GM23338 (cell line): ENCODE results near the gene NFKB1. TPM values are rescaled to one million over a fixed set of nuclear protein-coding genes. Genes with fewer than 3 reads are reported as not detected.

Experiments
- ATAC-seq: fragments of 200-7000 bp; cut with Tn5 transposase; 3 replicates; pipeline ENCODE4 v1.9.1; 2020
- DNase-seq: peaks from one replicate; pipeline ENCODE4 v3.0.0-alpha.2; 2015; ENCODE audit warnings: low spot score
- H2AFZ ChIP-seq: fragments of 200-600 bp; sonication (generic); 2 replicates; pipeline ENCODE4 v1.8.0; 2016; ENCODE audit warnings: antibody characterized with exemption, mild to moderate bottlenecking, moderate library complexity
- H3F3A ChIP-seq: fragments of 200-600 bp; sonication (generic); replicated peaks from 2 replicates; pipeline ENCODE4 v1.8.0; 2017; ENCODE audit warnings: antibody characterized with exemption, mixed run types, low read depth
- H3K27ac ChIP-seq: fragments of 200-600 bp; sonication (generic); 2 replicates; pipeline ENCODE4 v1.6.1; 2016; ENCODE audit warnings: low read depth
- H3K27me3 ChIP-seq: fragments of 200-600 bp; sonication (generic); 2 replicates; pipeline ENCODE4 v1.8.0; 2016; ENCODE audit warnings: mild to moderate bottlenecking, mixed run types, moderate library complexity; ENCODE audit not compliant: insufficient read depth
- H3K36me3 ChIP-seq: fragments of 200-600 bp; sonication (generic); 2 replicates; pipeline ENCODE4 v1.8.0; 2016; ENCODE audit warnings: mild to moderate bottlenecking; ENCODE audit not compliant: insufficient read depth
- H3K4me1 ChIP-seq: fragments of 200-600 bp; sonication (generic); 2 replicates; pipeline ENCODE4 v1.8.0; 2016; ENCODE audit warnings: mild to moderate bottlenecking, moderate library complexity; ENCODE audit not compliant: insufficient read depth
- H3K4me2 ChIP-seq: fragments of 200-600 bp; sonication (generic); 2 replicates; pipeline ENCODE4 v1.7.1; 2017; ENCODE audit warnings: mixed run types
- H3K4me3 ChIP-seq: fragments of 200-600 bp; sonication (generic); 2 replicates; pipeline ENCODE4 v1.6.1; 2016; ENCODE audit warnings: mixed run types
- H3K79me2 ChIP-seq: fragments of 200-600 bp; sonication (generic); replicated peaks from 2 replicates; pipeline ENCODE4 v1.8.0; 2017; ENCODE audit warnings: mild to moderate bottlenecking; ENCODE audit not compliant: insufficient read depth
- H3K9me2 ChIP-seq: fragments of 200-600 bp; sonication (generic); 2 replicates; pipeline ENCODE4 v1.8.0; 2017; ENCODE audit not compliant: insufficient read depth
- H4K20me1 ChIP-seq: fragments of 200-600 bp; sonication (generic); replicated peaks from 2 replicates; pipeline ENCODE4 v1.8.0; 2017; ENCODE audit warnings: mild to moderate bottlenecking; ENCODE audit not compliant: insufficient read depth
- H3K27ac Mint-ChIP-seq: 2 replicates; pipeline ENCODE4 v1.8.0; 2020; ENCODE audit warnings: inconsistent platforms, mild to moderate bottlenecking, moderate library complexity, mixed read lengths
- H3K27me3 Mint-ChIP-seq: 3 replicates; pipeline ENCODE4 v1.8.0; 2022; ENCODE audit warnings: low read depth, mild to moderate bottlenecking, moderate library complexity, mixed read lengths, inconsistent platforms; ENCODE audit not compliant: insufficient read depth, poor library complexity
- H3K36me3 Mint-ChIP-seq: 3 replicates; pipeline ENCODE4 v1.8.0; 2021; ENCODE audit warnings: low read depth, mild to moderate bottlenecking, inconsistent platforms, moderate library complexity, mixed read lengths
- H3K4me1 Mint-ChIP-seq: 3 replicates; pipeline ENCODE4 v1.8.0; 2020; ENCODE audit warnings: mild to moderate bottlenecking, inconsistent platforms, mixed read lengths
- H3K4me3 Mint-ChIP-seq: 3 replicates; pipeline ENCODE4 v1.8.0; 2021; ENCODE audit warnings: moderate library complexity, mild to moderate bottlenecking, inconsistent platforms, mixed read lengths
- H3K9me3 Mint-ChIP-seq: 3 replicates; pipeline ENCODE4 v1.8.0; 2020; ENCODE audit warnings: moderate library complexity, mild to moderate bottlenecking, inconsistent platforms, mixed read lengths
- CREB1 ChIP-seq: fragments of 250-450 bp; sonication (Bioruptor Pico); IDR thresholded peaks from 2 replicates; pipeline ENCODE4 v1.5.0; 2020; ENCODE audit warnings: low read depth, mild to moderate bottlenecking, moderate library complexity
- EZH2 ChIP-seq: fragments of 200-600 bp; sonication (generic); IDR thresholded peaks from one replicate; pipeline ENCODE4 v1.8.0; 2017; ENCODE audit warnings: antibody characterized with exemption, mild to moderate bottlenecking, low read depth; ENCODE audit not compliant: unreplicated experiment
- JUNB ChIP-seq: IDR thresholded peaks from one replicate; pipeline ENCODE4 v1.6.1; 2016; ENCODE audit warnings: antibody characterized with exemption; ENCODE audit not compliant: unreplicated experiment
- REST ChIP-seq: IDR thresholded peaks from one replicate; pipeline ENCODE4 v1.6.1; 2018; ENCODE audit warnings: antibody characterized with exemption; ENCODE audit not compliant: unreplicated experiment
- STAT1 ChIP-seq: IDR thresholded peaks from one replicate; pipeline ENCODE4 v1.6.1; 2016; ENCODE audit warnings: antibody characterized with exemption; ENCODE audit not compliant: unreplicated experiment
- ZNF331 ChIP-seq: fragments of 250-450 bp; sonication (Bioruptor Pico); IDR thresholded peaks from 2 replicates; pipeline ENCODE4 v1.5.0; 2020; ENCODE audit warnings: low read depth, mild to moderate bottlenecking, moderate library complexity
- ZNF462 ChIP-seq: fragments of 250-450 bp; sonication (Bioruptor Pico); IDR thresholded peaks from 2 replicates; pipeline ENCODE4 v1.5.0; 2020; ENCODE audit warnings: mild to moderate bottlenecking, moderate library complexity
- polyA plus RNA-seq: library from polyadenylated mRNA; unstranded; fragments of >200 nt; fragmentation: Nextera tagmentation; extraction: Ambion mirVana; gene quantifications from 2 replicates; pipeline ENCODE4 v1.2.1, GENCODE V29; 2016
- total RNA-seq: library from RNA; depleted of rRNA; stranded (reverse); fragments of >200 nt; shearing (Covaris generic); gene quantifications from 2 replicates; pipeline ENCODE4 v1.2.3, GENCODE V29; 2014
- TF ChIP-seq, protein P1 (sequence below): IDR thresholded peaks from 2 replicates; pipeline ENCODE4 v1.6.1; 2016; ENCODE audit warnings: antibody characterized with exemption
- TF ChIP-seq, protein P2 (sequence below), 2 experiments: fragments of 200-600 bp in 1 of 2; sonication (generic) in 1 of 2; conservative IDR thresholded peaks; 2 replicates each; pipeline versions ENCODE4 v1.5.1 to v1.6.1; 2016 to 2017; ENCODE audit warnings: antibody characterized with exemption in 2 of 2, low read depth in 2 of 2, mild to moderate bottlenecking in 2 of 2, moderate library complexity in 1 of 2

The NFKB1 gene
- total and polyA plus RNA-seq, 2 experiments from 2014 or later = 0.82 to 4.6 TPM

GRCh38 chr4:102493794-102494193, 7.4 kb upstream of the NFKB1 start:
- DNase-seq = no peak
- H3K4me1 ChIP-seq = peaks cover 11% of the 10 kb centered on the region
- Mint-ChIP-seq H3K36me3 (no peaks in the 10 kb centered on the region), H3K27me3 (no peaks in the 10 kb centered on the region), H3K27ac (no peak overlapping the region), H3K4me3 (no peak overlapping the region), H3K4me1 (peaks cover 20% of the 10 kb centered on the region), H3K9me3 (no peaks in the 10 kb centered on the region)
- TF ChIP-seq REST (no peak), EZH2 (no peak), ZNF331 (CRISPR knock-in tag) (no peak), CREB1 (CRISPR knock-in tag) (no peak)
- TF ChIP-seq, protein P1, sequence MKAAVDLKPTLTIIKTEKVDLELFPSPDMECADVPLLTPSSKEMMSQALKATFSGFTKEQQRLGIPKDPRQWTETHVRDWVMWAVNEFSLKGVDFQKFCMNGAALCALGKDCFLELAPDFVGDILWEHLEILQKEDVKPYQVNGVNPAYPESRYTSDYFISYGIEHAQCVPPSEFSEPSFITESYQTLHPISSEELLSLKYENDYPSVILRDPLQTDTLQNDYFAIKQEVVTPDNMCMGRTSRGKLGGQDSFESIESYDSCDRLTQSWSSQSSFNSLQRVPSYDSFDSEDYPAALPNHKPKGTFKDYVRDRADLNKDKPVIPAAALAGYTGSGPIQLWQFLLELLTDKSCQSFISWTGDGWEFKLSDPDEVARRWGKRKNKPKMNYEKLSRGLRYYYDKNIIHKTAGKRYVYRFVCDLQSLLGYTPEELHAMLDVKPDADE = no peak
- H2AFZ ChIP-seq = no peak overlapping the region
- H3K27me3 ChIP-seq = no peaks in the 10 kb centered on the region
- no peak for ATAC-seq
- no peaks in the 10 kb centered on the region for H3K9me2 ChIP-seq
- H3F3A ChIP-seq = no peaks in the 10 kb centered on the region
- no peaks in the 10 kb centered on the region for H4K20me1 ChIP-seq
- H3K36me3 ChIP-seq = no peaks in the 10 kb centered on the region
- H3K4me2 ChIP-seq = no peak overlapping the region
- no peak overlapping the region for H3K27ac ChIP-seq
- no peak overlapping the region for H3K4me3 ChIP-seq
- no peaks in the 10 kb centered on the region for H3K79me2 ChIP-seq

DNA sequence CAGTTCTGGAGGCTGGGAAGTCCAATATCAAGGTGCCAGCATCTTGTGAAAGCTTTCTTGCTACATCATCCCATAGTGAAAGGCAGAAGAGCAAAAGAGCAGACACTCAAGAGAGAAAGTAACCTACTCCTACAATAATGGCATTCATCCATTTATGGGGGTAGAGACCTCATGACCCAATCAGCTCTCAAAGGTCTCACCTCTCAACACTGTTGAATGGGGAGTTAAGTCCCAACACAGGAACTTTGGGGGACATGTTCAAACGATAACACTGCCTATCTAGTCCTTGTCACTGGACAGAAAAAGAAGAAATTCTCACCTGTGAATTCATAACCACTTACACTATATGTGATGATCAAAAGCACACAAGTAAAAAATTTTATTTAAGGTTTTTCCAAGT, 6.6 kb upstream of the NFKB1 start:
- Histone ChIP-seq H3K4me3 (no peak overlapping the region), H3K4me2 (no peak overlapping the region), H3F3A (no peaks in the 10 kb centered on the region), H3K79me2 (no peaks in the 10 kb centered on the region), H4K20me1 (no peaks in the 10 kb centered on the region), H3K9me2 (no peaks in the 10 kb centered on the region), H3K27ac (no peak overlapping the region), H3K27me3 (peaks cover 7% of the 10 kb centered on the region; the same call in 1 of the 2 replicates), H2AFZ (no peak overlapping the region), H3K4me1 (peaks cover 11% of the 10 kb centered on the region), H3K36me3 (no peaks in the 10 kb centered on the region)
- no peaks in the 10 kb centered on the region for H3K9me3 Mint-ChIP-seq
- no peak for ATAC-seq
- DNase-seq = no peak
- H3K4me1 Mint-ChIP-seq = peaks cover 20% of the 10 kb centered on the region
- no peak overlapping the region for H3K27ac Mint-ChIP-seq
- H3K4me3 Mint-ChIP-seq = no peak overlapping the region
- H3K36me3 Mint-ChIP-seq = no peaks in the 10 kb centered on the region
- no peaks in the 10 kb centered on the region for H3K27me3 Mint-ChIP-seq
- TF ChIP-seq, protein P2, sequence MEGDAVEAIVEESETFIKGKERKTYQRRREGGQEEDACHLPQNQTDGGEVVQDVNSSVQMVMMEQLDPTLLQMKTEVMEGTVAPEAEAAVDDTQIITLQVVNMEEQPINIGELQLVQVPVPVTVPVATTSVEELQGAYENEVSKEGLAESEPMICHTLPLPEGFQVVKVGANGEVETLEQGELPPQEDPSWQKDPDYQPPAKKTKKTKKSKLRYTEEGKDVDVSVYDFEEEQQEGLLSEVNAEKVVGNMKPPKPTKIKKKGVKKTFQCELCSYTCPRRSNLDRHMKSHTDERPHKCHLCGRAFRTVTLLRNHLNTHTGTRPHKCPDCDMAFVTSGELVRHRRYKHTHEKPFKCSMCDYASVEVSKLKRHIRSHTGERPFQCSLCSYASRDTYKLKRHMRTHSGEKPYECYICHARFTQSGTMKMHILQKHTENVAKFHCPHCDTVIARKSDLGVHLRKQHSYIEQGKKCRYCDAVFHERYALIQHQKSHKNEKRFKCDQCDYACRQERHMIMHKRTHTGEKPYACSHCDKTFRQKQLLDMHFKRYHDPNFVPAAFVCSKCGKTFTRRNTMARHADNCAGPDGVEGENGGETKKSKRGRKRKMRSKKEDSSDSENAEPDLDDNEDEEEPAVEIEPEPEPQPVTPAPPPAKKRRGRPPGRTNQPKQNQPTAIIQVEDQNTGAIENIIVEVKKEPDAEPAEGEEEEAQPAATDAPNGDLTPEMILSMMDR (conservative IDR thresholded peaks at IDR 0.05; ENCODE audit: low read depth in 2 of 2) = no peak
- TF ChIP-seq STAT1 (no peak), EZH2 (no peak), JUNB (no peak), ZNF462 (CRISPR knock-in tag) (no peak)
